NCI-H1105 treated with DMSO at 0.1 percent for 48 hours (cell line): ENCODE data around the gene FOLR2.

Experiments used
- DNase-seq: peaks from one replicate; lab custom pipeline; 2025; lab: John Stamatoyannopoulos, UW

FOLR2 gene

GRCh38 chr11:72229925-72230763 is 13.6 kb downstream of the FOLR2 start:
- DNase-seq, result no peak

DNA sequence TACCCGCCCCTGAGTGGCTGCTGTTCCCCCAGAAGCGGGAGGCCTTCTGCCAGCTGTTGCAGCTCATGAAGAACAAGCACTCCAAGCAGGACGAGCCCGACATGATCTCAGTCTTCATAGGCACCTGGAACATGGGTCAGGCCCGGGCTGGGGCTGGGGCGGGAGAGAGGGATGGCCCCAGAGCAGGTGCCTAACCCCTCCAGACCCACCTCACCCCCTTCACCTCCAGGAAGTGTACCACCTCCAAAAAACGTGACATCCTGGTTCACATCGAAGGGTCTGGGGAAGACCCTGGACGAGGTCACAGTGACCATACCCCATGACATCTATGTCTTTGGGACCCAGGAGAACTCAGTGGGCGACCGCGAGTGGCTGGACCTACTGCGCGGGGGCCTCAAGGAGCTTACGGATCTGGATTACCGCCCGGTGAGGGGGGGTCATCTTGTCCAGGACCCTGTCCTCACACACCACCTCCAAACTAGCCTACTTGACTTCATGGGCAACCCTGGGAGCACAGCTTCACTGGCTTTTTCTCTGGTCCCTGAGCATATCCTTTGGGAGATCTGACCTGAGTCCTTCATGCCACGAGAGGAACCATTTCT is 14.3 kb downstream of the FOLR2 start:
- no peak for DNase-seq

DNA sequence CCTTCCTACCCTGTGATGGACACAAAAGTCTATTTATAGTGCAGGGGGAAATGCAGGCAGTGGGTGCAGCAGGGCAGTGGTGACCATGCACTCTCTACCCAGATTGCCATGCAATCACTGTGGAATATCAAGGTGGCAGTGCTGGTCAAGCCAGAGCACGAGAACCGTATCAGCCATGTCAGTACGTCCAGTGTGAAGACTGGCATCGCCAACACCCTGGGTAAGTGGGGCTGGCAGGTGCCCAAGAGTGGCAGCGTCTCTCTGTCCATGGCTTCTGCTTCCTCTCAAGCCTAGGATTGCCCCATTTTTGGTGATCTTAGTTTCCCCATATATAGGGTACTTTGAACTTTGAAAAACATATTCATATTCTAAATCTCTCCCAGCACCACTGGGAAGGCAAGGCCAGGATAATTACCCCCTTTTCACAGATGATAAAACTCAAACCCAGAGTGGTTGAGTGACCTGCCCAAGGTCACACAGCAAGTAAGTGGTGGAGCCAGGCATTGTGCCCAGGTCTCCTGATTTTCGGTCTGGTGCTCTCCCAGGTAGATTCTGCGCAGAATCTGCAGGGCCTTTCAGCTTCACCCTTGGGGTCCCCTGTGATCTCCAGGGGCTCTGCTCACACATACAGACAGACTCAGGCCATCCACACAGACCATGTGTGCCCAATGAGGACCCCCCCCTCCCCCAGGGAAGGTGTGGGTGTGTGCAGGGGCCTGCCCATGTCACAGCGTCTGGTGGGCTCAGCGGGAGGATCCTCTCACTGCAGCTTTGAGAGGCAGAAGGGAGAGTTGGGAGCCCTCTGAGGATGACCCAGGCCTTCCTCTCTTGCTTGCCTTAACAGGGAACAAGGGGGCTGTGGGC is 15.0 kb downstream of the FOLR2 start:
- no peak for DNase-seq

GRCh38 chr11:72232260-72233055 is 15.9 kb downstream of the FOLR2 start:
- DNase-seq, result no peak

DNA sequence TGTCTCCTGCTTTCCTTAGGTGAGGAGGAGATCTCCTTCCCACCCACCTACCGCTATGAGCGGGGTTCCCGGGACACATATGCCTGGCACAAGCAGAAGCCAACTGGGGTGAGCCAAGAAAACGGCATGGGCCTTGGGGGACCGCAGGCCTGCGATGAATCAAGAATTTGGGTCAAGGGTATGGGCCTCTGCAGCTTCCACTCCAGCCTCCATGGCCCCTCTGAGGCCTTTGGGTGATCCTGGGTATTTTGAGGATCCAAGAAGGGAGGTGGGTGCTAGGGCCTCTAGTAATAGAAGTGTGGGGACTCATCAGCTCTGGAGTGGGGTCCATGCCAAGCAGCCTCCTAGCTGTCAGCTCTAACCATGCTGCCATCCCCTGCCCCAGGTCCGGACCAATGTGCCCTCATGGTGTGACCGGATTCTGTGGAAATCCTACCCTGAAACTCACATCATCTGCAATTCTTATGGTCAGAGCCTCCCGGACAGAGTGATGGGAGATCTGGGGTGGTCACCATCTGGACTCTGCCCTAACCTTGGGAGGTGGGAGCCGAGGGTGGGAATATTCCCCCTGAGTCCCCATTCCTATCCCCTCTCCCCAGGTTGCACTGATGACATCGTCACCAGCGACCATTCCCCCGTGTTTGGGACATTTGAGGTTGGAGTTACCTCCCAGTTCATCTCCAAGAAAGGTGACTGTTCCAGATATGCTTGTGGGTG is 16.6 kb downstream of the FOLR2 start:
- no peak for DNase-seq

GRCh38 chr11:72233773-72234513 is 17.3 kb downstream of the FOLR2 start:
- no peak for DNase-seq

DNA sequence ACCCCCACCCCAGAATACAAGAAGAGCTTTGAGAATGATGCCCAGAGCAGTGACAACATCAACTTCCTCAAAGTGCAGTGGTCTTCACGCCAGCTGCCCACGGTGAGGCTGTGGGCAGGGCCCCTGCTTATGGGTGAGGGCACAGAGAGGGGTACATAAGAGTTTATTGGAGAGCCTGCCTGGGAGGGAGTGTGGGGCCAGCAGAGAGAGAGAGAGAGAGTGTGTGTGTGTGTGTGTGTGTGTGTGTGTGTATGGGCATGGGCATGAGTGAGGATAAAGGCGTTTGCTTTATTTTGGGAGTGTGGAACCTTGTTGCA is 17.9 kb downstream of the FOLR2 start:
- DNase-seq, result no peak

- no peak for DNase-seq
Measured at GRCh38 chr11:72234920-72235319, 18.3 kb downstream of the FOLR2 start.

DNA sequence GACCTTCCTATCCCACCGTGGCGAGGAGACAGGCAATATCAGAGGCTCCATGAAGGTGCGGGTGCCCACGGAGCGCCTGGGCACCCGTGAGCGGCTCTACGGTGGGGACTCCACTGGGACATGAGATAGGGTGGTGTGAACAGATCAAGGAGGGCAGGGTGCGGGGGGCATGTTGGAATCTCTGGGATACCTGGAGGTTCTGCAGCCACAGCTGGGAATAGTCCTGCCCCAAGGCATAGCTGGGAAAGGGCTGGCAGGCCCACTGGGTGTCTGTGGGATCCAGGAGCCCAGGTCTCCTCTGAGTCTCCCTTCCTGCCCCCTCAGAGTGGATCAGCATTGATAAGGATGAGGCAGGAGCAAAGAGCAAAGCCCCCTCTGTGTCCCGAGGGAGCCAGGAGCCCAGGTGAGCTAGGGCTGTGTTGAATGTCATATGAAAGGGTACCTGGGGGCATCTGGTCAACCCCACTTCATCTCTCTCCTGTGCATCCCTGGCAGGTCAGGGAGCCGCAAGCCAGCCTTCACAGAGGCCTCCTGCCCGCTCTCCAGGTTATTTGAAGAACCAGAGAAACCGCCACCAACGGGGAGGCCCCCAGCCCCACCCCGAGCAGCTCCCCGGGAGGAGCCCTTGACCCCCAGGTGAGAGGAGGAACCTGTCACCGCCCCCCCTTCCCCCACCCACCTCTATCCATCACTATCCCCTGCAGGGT is 18.9 kb downstream of the FOLR2 start:
- no peak for DNase-seq

DNA sequence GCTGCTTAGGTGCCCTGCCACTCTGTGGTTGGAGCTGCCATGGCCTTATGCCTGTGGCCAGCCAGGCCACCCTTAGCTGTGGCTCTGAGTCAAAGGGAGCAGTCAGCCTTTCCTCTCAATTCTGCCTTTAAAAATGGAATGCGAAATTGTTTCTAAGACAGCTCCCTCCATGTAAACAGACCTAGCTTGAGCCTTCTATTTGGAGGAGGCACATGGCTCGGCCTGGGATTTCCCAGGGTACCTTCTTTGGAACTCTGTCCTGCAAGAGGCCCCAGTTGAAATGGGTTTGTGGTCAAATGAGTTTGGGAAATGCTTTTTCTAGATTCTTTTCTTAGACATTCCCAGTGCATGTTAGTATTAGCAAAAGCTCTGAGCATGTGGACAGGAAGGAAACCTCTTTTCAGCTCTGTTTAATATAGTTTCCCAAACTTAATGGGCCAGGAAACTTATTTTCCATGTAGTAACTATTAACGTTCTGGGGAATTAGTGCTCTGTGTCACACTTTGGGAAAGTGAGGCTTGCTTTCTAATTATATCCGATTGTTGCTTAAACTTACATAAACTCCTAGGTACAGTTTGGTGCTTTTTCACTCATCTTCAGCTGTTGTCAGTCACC is 19.6 kb downstream of the FOLR2 start:
- DNase-seq, result no peak

- DNase-seq, result no peak
Measured at GRCh38 chr11:72236774-72237111, 20.1 kb downstream of the FOLR2 start.

GRCh38 chr11:72237112-72237931 is 20.7 kb downstream of the FOLR2 start:
- no peak for DNase-seq

- no peak for DNase-seq
Measured at GRCh38 chr11:72238040-72238450, 21.5 kb downstream of the FOLR2 start.

DNA sequence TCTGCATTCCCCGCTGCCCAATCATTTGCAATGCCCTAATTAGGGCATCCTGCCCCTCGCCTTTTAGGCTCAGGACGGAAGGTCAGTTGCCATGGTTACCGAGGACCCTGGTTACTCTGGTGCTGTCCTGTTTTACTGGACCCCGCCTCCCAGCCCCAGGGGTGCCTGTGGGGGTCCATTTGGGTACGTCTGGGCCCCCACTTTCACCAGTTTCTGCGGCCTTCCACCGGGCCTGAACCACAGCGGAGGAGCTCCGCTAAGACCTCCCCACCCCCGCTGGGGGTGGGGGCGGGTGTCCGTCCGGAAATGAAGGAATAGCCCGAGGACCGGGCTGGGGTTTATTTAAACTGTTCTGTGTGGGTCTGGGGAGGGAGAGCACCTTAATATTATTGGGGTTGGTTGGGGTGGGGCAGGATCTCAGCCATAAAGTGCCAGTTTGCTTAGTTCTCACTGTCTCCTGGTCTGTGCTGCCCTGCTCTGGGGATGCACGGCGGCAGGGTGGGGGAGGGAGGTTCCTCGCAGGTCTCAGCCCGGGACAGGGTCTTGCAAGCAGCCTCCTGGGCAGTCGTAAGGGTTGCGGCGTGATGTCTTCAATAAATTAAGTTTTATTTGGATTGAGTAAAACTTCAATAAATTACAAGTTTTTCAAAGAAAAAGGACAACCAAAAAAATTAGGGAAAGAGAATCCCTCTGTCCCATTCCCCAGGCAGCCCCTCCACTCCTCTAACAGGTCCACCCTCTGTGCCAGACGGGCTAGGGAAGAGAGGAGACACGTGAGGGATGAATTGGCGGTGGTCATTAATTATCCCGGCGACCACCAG is 22.1 kb downstream of the FOLR2 start:
- no peak for DNase-seq

- peak; percentile 42 for DNase-seq
Measured at GRCh38 chr11:72239313-72239848, 22.8 kb downstream of the FOLR2 start.

DNA sequence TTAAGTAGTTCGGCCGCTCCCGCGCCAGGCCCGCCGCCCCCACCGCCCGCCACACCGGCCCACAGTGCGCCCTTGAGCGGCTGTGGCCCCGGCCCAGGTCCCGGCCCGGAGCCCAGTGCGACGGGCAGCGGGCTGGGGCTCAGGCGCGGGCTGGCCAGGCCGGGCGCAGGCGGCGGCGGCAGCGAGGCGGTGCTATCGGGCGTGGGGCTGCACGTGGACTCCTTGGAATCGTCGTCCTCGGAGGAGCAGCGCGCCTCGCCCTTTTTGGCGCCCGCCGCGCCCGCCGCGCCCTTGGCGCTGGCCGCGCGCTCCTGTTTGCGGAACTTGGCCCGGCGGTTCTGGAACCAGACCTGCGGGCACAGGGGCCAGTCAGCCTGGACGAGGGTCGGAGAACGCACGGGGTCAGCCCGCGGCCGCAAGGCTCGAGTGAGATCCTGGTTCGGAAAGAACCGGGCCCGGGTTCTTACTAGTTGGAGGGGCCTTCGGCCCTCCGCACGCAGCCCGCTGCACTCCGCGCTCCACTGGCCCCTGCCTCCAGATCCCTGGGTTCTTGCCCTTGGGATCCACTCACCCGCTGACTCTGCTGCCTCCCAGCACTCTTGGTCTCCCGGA is 23.4 kb downstream of the FOLR2 start:
- DNase-seq, result no peak
